GM19324 (cell line): ENCODE results near the gene TSPAN15.

Experiments
- ATAC-seq: cut with Tn5 transposase; IDR thresholded peaks from one replicate; pipeline ENCODE4 v1.9.1; 2021; ENCODE audit warnings: mild to moderate bottlenecking, moderate library complexity; ENCODE audit not compliant: unreplicated experiment, low FRiP score

TSPAN15 gene

GRCh38 chr10:69499726-69500689, 48.7 kb downstream of the TSPAN15 start:
- ATAC-seq: no peak

- ATAC-seq: no peak
Measured at GRCh38 chr10:69500864-69501468, 49.7 kb downstream of the TSPAN15 start.

GRCh38 chr10:69501657-69502056, 50.4 kb downstream of the TSPAN15 start:
- ATAC-seq: no peak

GRCh38 chr10:69502589-69502988, 51.3 kb downstream of the TSPAN15 start:
- no peak for ATAC-seq

GRCh38 chr10:69503001-69503895, 52.0 kb downstream of the TSPAN15 start:
- ATAC-seq: no peak

- ATAC-seq: no peak
Measured at GRCh38 chr10:69503896-69504265, 52.6 kb downstream of the TSPAN15 start.

GRCh38 chr10:69504576-69505250, 53.4 kb downstream of the TSPAN15 start:
- no peak for ATAC-seq

GRCh38 chr10:69505636-69506318, 54.5 kb downstream of the TSPAN15 start:
- ATAC-seq: no peak

- ATAC-seq: no peak
Measured at GRCh38 chr10:69506487-69506833, 55.2 kb downstream of the TSPAN15 start.

- no peak for ATAC-seq
Measured at GRCh38 chr10:69506834-69507713, 55.8 kb downstream of the TSPAN15 start.

GRCh38 chr10:69508738-69509340, 57.6 kb downstream of the TSPAN15 start:
- ATAC-seq: no peak

- ATAC-seq: no peak
Measured at GRCh38 chr10:69512901-69513300, 61.6 kb downstream of the TSPAN15 start.

- ATAC-seq: no peak
Measured at GRCh38 chr10:69513617-69514016, 62.4 kb downstream of the TSPAN15 start.

GRCh38 chr10:69515699-69516259, 64.5 kb downstream of the TSPAN15 start:
- ATAC-seq: no peak

- no peak for ATAC-seq
Measured at GRCh38 chr10:69516316-69516715, 65.1 kb downstream of the TSPAN15 start.

- ATAC-seq: no peak
Measured at GRCh38 chr10:69516796-69517195, 65.5 kb downstream of the TSPAN15 start.

GRCh38 chr10:69517271-69517848, 66.1 kb downstream of the TSPAN15 start:
- ATAC-seq: no peak

- no peak for ATAC-seq
Measured at GRCh38 chr10:69527961-69528360, 76.7 kb downstream of the TSPAN15 start.
